ENCODE data around the gene C2CD2.
A peak's percentile ranks its signal among the peaks of the same experiment; 100 is the strongest.
"Not testable (repeated sequence)": the region's sequence is repeated elsewhere in the genome, so short reads cannot be mapped to it uniquely, and the experiment has no call there.

Gene C2CD2

GRCh38 chr21:41953831-41954653 is at the start of gene C2CD2:
Gene C2CD2, minus strand, starts transcription at chr21:41954018. Its CDS starts 370 bp downstream, at chr21:41953648.
- no peak for DNase-seq

GRCh38 chr21:42003051-42003461 is 49.2 kb upstream of the C2CD2 start:
- DNase-seq, result no peak

- DNase-seq, result peak; percentile 8
Observed at GRCh38 chr21:42002421-42002958, 48.7 kb upstream of the C2CD2 start.

GRCh38 chr21:42001781-42002180 is 48.0 kb upstream of the C2CD2 start:
- no peak for DNase-seq

GRCh38 chr21:42000908-42001307 is 47.1 kb upstream of the C2CD2 start:
- DNase-seq, result no peak

GRCh38 chr21:41997657-41998056 is 43.8 kb upstream of the C2CD2 start:
- no peak for DNase-seq

- DNase-seq, result no peak
Observed at GRCh38 chr21:41995577-41995976, 41.8 kb upstream of the C2CD2 start.

GRCh38 chr21:41994613-41995012 is 40.8 kb upstream of the C2CD2 start:
- not testable (repeated sequence) for DNase-seq

GRCh38 chr21:41993744-41994143 is 39.9 kb upstream of the C2CD2 start:
- DNase-seq, result no peak

- DNase-seq, result no peak
Observed at GRCh38 chr21:41992576-41992975, 38.8 kb upstream of the C2CD2 start.

- DNase-seq, result no peak
Observed at GRCh38 chr21:41991659-41992058, 37.8 kb upstream of the C2CD2 start.

- DNase-seq, result no peak
Observed at GRCh38 chr21:41989698-41990097, 35.9 kb upstream of the C2CD2 start.

GRCh38 chr21:41987310-41987709 is 33.5 kb upstream of the C2CD2 start:
- DNase-seq, result no peak

- DNase-seq, result no peak
Observed at GRCh38 chr21:41985662-41986416, 32.0 kb upstream of the C2CD2 start.

- DNase-seq, result no peak
Observed at GRCh38 chr21:41983229-41983628, 29.4 kb upstream of the C2CD2 start.

- DNase-seq, result no peak
Observed at GRCh38 chr21:41980561-41980960, 26.7 kb upstream of the C2CD2 start.

GRCh38 chr21:41979751-41980369 is 26.0 kb upstream of the C2CD2 start:
- DNase-seq, result no peak

GRCh38 chr21:41979335-41979734 is 25.5 kb upstream of the C2CD2 start:
- DNase-seq, result no peak

GRCh38 chr21:41977034-41977950 is 23.5 kb upstream of the C2CD2 start:
- DNase-seq, result no peak

GRCh38 chr21:41976611-41977010 is 22.8 kb upstream of the C2CD2 start:
- no peak for DNase-seq

GRCh38 chr21:41975391-41976272 is 21.8 kb upstream of the C2CD2 start:
- DNase-seq, result no peak
